Gastroesophageal sphincter (tissue), 4 donors: ENCODE measurements around the gene ST3GAL6. TPM values are rescaled to one million over a fixed set of nuclear protein-coding genes. Genes with fewer than 3 reads are reported as not detected.

ENCODE experiments used
- ATAC-seq: fragments of 150-250 bp; one replicate; pipeline ENCODE4 v1.9.1; 2016; ENCODE audit warnings: mild to moderate bottlenecking, moderate library complexity
- H3K27ac ChIP-seq, 4 donors: fragments of 200-600 bp; sonication (generic) in 3 of 4; 1 replicate in 3 of 4; 2 replicates in 1 of 4; pipeline ENCODE4 v1.5.1; 2016 to 2019
- H3K27me3 ChIP-seq: fragments of 200-600 bp; sonication (generic); one replicate; pipeline ENCODE4 v1.5.1; 2019
- H3K36me3 ChIP-seq, 2 donors: fragments of 200-600 bp; sonication (generic); one replicate each; pipeline ENCODE4 v1.5.1; 2019; ENCODE audit warnings: control low read depth in 1 of 2
- H3K4me1 ChIP-seq, 3 donors: fragments of 200-600 bp; sonication (generic); 1 replicate in 2 of 3; 2 replicates in 1 of 3; pipeline ENCODE4 v1.5.1; 2016 to 2019; ENCODE audit warnings: control low read depth in 2 of 3
- H3K4me3 ChIP-seq, 2 donors: fragments of 200-600 bp; sonication (generic); one replicate each; pipeline ENCODE4 v1.5.1; 2019; ENCODE audit warnings: mild to moderate bottlenecking in 1 of 2, moderate library complexity in 1 of 2
- H3K9me3 ChIP-seq, 3 donors: fragments of 200-600 bp; sonication (generic); one replicate each; pipeline ENCODE4 v1.5.1; 2017 to 2019; ENCODE audit warnings: control low read depth in 2 of 3
- EP300 ChIP-seq: sonication (generic); formaldehyde crosslinking; IDR thresholded peaks from one replicate; pipeline ENCODE4 v1.6.1; 2017; ENCODE audit warnings: antibody characterized with exemption, mild to moderate bottlenecking
- POLR2A ChIP-seq, 2 donors: fragments of 450-650 bp; IDR thresholded peaks; one replicate each; pipeline ENCODE4 v1.6.1; 2017; ENCODE audit warnings: antibody characterized with exemption in 2 of 2, mild to moderate bottlenecking in 2 of 2, moderate library complexity in 1 of 2
- POLR2AphosphoS5 ChIP-seq: sonication (generic); formaldehyde crosslinking; IDR thresholded peaks from one replicate; pipeline ENCODE4 v1.6.1; 2017; ENCODE audit warnings: antibody characterized with exemption
- WGBS, 2 donors: methylation state at CpG; one replicate each; pipeline ENCODE4 v1.1.5; 2018; ENCODE audit warnings: low coverage in 1 of 2; 5-methylcytosine and 5-hydroxymethylcytosine counted together
- total RNA-seq, 4 donors: library from RNA; depleted of rRNA; stranded (reverse); fragments of >200 nt; gene quantifications; one replicate each; pipeline ENCODE4 v1.1.0, GENCODE V29; 2016
- TF ChIP-seq, protein P1 (sequence below), 4 experiments: fragments of 200-600 bp in 2 of 4; fragments of 450-650 bp in 2 of 4; sonication (generic) in 1 of 4; IDR thresholded peaks; one replicate each; pipeline ENCODE4 v1.5.1; 2017 to 2019; ENCODE audit warnings: antibody characterized with exemption in 4 of 4, mild to moderate bottlenecking in 2 of 4, moderate library complexity in 2 of 4

ST3GAL6 gene
- total RNA-seq, 4 donors from 2014 or later: 4.4 to 21.2 (median 7.4) TPM

DNA sequence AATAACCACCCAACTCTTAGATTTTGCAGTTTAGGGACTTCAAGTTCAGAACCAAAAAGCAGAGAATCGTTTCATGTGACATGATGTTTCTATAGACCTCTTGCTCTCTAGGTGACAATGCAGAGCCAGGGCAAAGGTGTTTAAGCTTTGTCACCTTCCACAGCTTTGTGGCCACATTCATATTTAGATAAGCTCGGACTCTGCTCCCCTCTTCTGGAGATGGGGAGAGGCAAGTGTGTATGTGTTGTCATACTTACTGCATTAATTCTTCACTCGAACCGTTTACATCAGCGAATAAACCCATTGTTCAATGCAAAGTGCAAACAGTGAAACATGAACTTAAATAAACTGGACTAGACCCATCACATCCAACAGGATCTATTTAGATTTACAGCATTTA, 33.2 kb downstream of the ST3GAL6 start:
- Histone ChIP-seq H3K27me3 (no peaks in the 10 kb centered on the region), H3K4me1 (no peaks in the 10 kb centered on the region), H3K4me3 (no peak overlapping the region), H3K27ac (no peak overlapping the region), H3K9me3 (no peaks in the 10 kb centered on the region), H3K36me3 (peaks cover 0 to 41% of the 10 kb centered on the region in 2 donors)
- TF ChIP-seq POLR2A (IDR thresholded peaks at IDR 0.05): no peak
- no peak for TF ChIP-seq EP300
- TF ChIP-seq POLR2AphosphoS5: no peak
- TF ChIP-seq, protein P1, sequence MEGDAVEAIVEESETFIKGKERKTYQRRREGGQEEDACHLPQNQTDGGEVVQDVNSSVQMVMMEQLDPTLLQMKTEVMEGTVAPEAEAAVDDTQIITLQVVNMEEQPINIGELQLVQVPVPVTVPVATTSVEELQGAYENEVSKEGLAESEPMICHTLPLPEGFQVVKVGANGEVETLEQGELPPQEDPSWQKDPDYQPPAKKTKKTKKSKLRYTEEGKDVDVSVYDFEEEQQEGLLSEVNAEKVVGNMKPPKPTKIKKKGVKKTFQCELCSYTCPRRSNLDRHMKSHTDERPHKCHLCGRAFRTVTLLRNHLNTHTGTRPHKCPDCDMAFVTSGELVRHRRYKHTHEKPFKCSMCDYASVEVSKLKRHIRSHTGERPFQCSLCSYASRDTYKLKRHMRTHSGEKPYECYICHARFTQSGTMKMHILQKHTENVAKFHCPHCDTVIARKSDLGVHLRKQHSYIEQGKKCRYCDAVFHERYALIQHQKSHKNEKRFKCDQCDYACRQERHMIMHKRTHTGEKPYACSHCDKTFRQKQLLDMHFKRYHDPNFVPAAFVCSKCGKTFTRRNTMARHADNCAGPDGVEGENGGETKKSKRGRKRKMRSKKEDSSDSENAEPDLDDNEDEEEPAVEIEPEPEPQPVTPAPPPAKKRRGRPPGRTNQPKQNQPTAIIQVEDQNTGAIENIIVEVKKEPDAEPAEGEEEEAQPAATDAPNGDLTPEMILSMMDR (IDR thresholded peaks at IDR 0.05): no peak
- 85 to 86% methylated on average over 5 of the region's 5 CpGs for WGBS, 2 donors
- ATAC-seq: no peak

DNA sequence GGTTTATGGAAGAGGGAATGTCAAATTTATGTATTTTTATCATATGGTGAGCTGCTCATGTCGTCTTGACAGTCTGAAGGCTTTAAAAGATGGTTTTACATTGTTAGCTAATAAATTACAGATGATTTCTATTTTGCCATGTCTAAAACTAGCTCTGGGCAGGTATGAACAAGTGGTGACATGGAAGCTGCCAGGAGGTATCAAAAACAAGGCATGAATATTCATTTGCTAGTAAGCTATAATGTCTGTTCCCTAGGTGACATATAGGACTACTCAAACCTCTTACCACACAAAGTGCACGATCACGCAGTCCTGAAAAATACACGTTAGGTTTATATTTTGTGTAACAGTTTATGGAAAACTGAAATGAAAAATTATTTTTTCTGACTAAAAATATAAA, 34.8 kb downstream of the ST3GAL6 start:
- no peak overlapping the region for H3K27ac ChIP-seq
- no peaks in the 10 kb centered on the region for H3K27me3 ChIP-seq
- WGBS, 2 donors: 79 to 82% methylated on average over 4 of the region's 4 CpGs
- H3K9me3 ChIP-seq: no peaks in the 10 kb centered on the region
- TF ChIP-seq POLR2AphosphoS5: no peak
- TF ChIP-seq EP300: no peak
- no peak for TF ChIP-seq POLR2A (IDR thresholded peaks at IDR 0.05)
- TF ChIP-seq, protein P1 (IDR thresholded peaks at IDR 0.05): no peak
- H3K36me3 ChIP-seq: peaks cover 0 to 44% of the 10 kb centered on the region in 2 donors
- no peak overlapping the region for H3K4me3 ChIP-seq
- H3K4me1 ChIP-seq: no peaks in the 10 kb centered on the region
- no peak for ATAC-seq

DNA sequence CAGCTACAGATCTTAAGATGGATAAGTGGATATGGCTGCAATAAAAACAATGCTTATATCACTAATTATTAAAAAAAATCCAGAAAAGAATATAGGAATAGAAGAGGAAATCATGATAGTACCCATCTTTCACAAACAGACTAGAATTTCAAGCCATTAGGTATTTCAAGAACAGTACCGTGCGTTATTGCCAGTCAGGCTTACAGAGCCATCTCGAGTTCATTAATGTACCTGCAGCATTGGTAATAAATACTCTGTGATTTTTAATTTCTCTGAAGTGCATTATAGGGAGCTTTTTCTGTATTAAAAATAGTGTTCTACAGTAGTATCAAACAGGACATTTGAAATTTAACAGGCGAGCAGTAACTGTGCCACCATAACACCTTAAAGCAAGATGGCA, 35.7 kb downstream of the ST3GAL6 start:
- TF ChIP-seq, protein P1 (IDR thresholded peaks at IDR 0.05): no peak
- TF ChIP-seq POLR2AphosphoS5 (no peak), POLR2A (IDR thresholded peaks at IDR 0.05) (no peak), EP300 (no peak)
- H3K4me3 ChIP-seq: no peak overlapping the region
- H3K9me3 ChIP-seq: no peaks in the 10 kb centered on the region
- WGBS, 2 donors: 76 to 80% methylated on average over 4 of the region's 4 CpGs
- no peaks in the 10 kb centered on the region for H3K4me1 ChIP-seq
- no peak for ATAC-seq
- H3K36me3 ChIP-seq: peaks cover 0 to 44% of the 10 kb centered on the region in 2 donors
- H3K27ac ChIP-seq: no peak overlapping the region
- no peaks in the 10 kb centered on the region for H3K27me3 ChIP-seq

DNA sequence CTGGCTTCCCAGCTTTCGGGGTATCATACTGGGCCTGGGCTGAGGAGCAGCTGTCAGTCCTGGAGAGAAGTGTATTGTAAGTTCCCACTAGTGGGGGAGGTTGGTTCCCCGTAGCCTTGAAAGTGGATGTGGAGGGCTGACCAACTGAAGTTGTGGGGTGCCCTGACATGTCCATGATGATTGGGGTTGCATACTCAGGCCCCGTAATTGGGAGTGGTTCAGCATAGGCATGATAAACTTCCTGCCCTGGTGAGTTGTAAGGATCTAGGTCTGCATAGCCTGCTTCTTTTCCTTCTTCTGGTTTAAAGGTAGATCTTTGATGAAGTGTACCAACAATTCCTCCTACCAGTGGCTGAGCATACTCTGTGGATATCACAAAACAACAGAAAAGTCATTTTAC, 36.3 kb downstream of the ST3GAL6 start:
- no peak for ATAC-seq
- no peak overlapping the region for H3K4me3 ChIP-seq
- peaks cover 0 to 44% of the 10 kb centered on the region in 2 donors for H3K36me3 ChIP-seq
- 78% methylated on average over 2 of the region's 3 CpGs; no CpG with 5 or more reads in 1 of the 2 donors for WGBS, 2 donors
- no peaks in the 10 kb centered on the region for H3K9me3 ChIP-seq
- TF ChIP-seq EP300 (no peak), POLR2AphosphoS5 (no peak), POLR2A (IDR thresholded peaks at IDR 0.05) (no peak)
- TF ChIP-seq, protein P1 (IDR thresholded peaks at IDR 0.05): no peak
- no peaks in the 10 kb centered on the region for H3K27me3 ChIP-seq
- no peak overlapping the region for H3K27ac ChIP-seq
- H3K4me1 ChIP-seq: no peaks in the 10 kb centered on the region

DNA sequence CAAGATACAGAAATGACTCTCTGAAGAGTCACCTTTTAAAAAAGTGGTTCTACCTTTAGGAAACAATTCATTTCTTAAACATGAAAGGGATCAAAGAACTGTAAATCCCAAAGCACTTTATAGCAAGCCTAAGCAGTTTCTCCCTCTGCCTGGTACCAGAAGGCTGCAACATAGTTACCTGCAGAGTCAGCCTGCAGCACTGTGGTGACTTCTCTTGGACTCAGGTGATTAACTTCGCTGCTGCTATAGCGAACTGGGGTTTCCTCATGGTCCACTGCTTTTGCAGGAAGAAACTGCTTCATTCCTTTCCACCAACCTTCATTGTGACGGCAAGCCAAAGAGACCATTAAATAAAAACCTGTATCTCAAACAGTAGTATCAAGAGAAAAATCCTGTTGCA, 37.3 kb downstream of the ST3GAL6 start:
- no peak overlapping the region for H3K27ac ChIP-seq
- ATAC-seq: no peak
- H3K36me3 ChIP-seq: peaks cover 0 to 47% of the 10 kb centered on the region in 2 donors
- no peak overlapping the region for H3K4me3 ChIP-seq
- H3K27me3 ChIP-seq: no peaks in the 10 kb centered on the region
- no peak for TF ChIP-seq POLR2A (IDR thresholded peaks at IDR 0.05)
- no peak for TF ChIP-seq EP300
- TF ChIP-seq, protein P1 (IDR thresholded peaks at IDR 0.05): no peak
- H3K9me3 ChIP-seq: no peaks in the 10 kb centered on the region
- WGBS, 2 donors: 88 to 93% methylated on average over 3 of the region's 3 CpGs
- H3K4me1 ChIP-seq: no peaks in the 10 kb centered on the region
